Stimulated activated CD8-positive, alpha-beta memory T cell treated with anti-CD3 and anti-CD28 coated beads, Interleukin-7, amount 100 ng/mL, for 48 hours (primary cell): ENCODE results near the gene LYVE1.

Experiments
- DNase-seq, 2 donors: peaks; one replicate each; pipeline ENCODE4 v3.0.0-alpha.2; 2020; ENCODE audit warnings: low read depth in 1 of 2; ENCODE audit errors: extremely low read depth in 1 of 2

LYVE1 gene

DNA sequence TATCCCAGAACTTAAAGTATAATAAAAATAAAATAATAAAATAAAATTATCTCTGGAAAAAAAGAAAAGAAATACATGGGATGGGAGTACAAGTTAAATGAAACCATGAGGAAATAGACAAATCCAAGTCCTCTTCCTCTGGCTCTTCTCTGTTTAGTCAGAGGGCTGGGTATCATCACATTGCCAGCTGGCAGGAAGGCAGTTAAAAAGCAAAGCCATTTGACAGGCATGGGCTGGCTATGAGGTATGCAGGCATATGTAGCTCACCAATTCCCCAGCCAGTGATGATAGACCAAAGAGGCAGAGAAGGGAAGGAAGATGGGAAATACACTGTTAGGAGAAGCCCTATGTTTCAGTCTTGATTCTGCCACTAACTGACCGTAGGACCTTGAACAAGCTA lies 6.5 kb downstream of the LYVE1 start:
- no peak for DNase-seq

DNA sequence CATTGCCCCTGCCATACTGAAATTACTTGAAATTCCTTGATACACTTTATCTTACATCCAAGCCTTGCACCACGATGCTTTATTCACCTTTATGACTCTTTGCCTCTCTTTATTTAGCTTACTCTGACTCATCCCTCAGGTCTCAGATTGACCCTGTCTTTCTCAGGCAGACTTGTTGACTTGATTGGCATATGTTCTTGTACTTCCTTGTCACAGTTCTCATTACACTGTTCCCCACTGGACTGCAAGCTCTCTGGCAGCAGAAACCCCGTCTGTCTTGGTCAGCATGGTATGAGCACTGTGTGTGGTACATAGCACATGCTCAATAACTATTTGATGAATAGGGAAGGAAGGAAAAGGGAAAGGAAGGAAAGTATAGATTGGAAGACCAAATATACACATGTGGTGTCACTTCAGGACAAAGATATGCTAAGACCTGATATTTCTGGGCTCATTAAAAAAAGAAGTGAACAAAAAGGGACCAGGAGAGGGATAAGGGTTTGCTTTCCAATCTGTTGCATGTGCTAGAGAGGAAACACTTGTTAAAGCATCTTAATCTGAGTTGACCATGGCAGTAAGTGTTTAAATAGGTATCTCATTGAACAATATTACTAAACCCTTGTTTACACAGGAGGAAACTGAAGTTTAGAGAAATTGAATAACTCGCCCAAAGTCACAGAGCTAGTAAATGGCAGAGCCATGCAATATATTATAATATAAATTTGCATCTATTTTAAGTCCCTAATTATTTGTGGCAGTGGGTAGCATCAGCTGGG lies 7.2 kb downstream of the LYVE1 start:
- no peak for DNase-seq

DNA sequence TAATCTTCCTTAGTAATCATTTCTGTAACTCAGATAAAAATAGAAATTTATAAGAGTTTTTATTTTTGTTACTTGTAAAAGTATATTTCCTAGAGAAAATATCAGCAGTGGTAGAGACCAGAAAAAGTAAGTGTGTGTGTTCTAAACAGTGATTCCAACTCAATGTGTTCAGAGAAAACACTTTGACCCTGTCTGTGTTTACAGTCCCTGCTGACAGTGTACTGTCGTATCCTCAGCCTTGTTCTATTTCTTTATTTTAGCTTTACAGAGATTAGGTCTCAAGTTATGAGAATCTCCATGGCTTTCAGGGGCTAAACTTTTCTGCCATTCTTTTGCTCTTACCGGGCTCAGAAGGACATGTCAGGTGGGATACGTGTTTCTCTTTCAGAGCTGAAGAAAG lies 10.2 kb downstream of the LYVE1 start:
- DNase-seq = no peak

DNA sequence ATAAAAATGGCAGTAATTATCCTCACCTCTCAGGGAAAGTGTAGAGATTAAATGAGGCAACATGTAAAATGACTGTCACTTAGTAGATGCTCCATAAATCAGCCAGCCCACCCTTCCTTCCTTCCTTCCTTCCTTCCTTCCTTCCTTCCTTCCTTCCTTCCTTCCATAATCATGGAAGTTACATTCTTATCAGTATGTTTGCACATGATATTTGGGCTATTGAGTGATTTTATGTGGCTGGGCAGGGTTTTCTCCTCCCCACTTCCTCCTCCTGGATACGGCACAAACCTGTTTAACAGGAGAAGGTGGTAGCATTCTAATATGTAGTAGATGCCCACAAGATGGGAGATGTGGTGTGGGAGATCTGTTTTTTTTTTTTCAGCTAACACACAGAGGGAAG lies 11.9 kb downstream of the LYVE1 start:
- no peak for DNase-seq

DNA sequence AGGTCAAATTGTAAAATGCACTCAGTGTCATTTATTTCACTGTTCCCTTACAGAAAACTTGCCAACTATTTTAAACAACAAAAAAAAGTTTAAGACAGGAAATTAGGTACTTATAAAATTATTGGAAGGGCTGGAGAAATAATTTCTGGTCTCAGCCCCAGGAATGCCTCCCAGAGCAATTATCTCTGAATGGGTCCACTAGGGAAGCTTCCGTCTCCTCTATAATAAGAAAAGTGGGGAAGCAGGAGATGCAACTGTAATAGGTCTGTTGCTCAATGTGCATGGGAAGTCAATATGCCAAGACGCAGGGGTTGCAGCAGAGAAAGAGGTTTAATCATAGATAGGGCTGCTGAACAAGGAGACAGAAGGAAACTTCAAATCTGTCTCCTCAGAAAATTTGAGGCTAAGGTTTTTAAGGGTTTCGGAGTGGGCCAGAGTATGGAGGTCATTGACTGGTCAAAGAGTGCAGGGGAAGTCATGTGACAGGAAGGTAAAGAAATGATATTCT lies 16.6 kb downstream of the LYVE1 start:
- no peak for DNase-seq

DNA sequence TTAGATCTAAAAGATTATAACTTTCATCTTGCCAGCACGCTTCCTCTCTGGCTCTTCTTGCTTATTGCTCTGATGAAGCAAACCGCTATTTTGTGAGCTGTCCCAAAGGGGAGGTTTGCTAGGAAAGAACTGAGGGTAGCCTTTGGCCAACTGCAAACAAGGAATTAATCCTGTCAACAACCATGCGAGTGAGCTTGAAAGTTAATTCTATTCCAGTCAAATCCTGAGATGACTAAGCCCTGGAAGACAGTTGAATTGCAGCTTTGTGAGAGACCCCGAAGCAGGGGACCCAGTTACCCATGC lies 17.2 kb downstream of the LYVE1 start:
- DNase-seq = no peak

DNA sequence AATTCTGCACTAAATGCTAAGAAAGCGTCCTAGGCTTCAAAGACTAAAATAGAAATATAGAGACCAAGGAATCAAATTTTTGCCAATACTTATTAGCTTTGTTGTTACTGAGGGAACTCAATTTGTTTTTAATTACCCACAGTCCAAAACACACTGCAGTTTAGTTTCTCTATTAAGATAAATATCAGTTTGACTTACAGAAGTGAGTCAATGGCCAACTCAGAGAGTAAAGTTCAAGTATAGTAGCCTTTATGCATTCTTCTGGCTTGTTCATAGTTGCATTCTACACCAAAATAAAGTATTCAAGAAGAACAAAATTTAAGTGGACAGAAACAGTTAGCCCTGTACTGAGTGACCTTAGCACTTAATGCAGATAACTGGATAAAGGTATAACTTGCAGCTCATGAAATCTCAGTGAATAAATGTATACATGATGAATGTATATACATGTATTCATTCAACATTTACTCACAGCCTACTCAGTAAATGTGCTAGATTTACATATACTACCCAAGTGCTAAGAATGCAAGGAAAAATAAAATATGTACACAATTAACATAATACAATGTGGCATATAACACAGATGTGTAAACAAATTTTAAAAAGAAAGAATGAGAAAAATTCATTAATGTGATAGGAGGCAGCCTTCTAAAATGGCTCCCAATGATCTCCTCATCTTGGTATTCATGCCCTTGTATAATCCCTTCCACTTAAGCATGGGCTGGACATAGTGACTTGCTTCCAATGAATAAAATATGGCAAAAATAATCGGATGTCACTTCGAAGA lies 17.8 kb downstream of the LYVE1 start:
- no peak for DNase-seq

DNA sequence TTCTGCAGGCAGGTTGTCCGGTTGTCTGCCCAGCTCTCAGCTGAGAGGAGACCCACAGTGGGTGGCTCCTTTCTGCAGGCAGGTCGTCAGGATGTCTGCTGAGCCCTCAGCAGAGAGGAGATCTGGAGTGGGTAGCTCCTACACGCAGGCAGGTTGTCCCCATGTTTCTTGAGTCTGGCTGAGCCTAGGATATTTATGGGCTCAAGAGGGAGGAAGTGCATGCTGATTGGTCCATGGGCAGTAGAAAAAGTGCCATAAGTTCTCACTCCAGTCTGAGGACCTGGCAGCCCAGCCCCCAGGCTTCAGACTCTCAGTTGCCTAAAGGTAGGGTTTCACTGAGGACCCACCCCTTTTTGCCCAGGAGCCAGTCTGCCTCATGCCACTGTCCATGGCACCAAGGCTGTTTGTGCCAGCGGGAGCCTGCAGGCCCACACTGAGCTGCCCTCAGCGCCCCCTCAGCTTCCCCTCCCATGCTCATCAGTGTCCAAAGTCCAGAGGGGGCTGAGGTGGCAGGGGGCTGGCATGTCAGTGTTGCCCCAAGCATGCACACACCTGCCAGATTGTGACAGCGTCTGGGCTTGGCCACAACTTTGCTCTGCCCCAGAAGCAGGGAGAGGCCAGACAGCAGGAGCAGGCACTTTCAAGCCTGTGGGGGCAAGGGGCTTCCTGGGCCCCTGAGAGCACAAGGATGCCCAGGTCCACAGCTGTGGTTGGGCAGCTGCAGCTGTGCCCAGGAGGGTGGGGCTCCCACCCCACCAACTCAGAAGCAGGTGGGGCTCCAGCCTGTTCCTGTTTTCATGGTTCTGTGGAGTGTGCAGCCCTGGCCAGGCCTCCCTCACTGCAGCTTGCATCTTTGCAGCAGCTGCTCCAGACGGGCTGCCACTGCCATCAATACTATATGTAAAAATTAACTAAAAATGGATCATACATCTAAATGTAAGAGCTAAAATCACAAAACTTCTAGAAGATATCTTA lies 23.7 kb downstream of the LYVE1 start:
- no peak for DNase-seq

DNA sequence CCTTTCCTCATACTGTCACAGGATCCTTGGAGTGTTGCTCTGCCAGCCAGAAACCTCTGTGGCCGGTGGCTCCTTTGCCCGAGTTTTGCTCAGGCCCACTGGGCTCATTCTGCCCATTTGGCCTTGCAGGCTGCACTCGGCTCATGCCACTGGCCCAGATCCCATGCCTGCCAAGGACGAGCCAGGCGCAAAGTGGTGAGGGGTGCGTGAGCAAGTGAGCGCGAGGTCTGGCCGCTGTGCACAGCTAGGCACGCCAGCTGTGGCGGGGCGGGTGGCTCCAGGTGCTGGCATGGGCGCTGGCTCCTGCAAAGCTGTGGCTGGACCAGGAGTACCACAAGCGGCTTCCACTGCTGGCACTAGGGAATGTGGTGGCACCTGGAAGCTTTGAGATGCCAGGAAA lies 24.7 kb downstream of the LYVE1 start:
- DNase-seq = no peak

DNA sequence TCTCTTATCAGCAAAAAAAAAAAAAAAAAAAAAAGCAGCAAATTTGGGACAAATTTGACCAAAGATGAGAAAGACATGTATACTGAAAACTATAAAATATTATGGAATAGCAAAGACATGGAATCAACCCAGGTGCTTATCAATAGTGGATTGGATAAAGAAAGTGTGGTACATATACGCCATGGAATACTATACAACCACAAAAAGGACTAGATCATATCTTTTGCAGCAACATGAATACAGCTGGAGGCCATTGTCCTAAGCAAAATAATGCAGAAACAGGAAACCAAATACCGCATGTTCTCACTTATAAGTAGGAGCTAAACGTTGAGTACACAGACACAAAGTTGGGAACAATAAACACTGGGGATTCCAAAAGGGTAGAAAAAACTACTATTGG lies 25.7 kb downstream of the LYVE1 start:
- no peak for DNase-seq

DNA sequence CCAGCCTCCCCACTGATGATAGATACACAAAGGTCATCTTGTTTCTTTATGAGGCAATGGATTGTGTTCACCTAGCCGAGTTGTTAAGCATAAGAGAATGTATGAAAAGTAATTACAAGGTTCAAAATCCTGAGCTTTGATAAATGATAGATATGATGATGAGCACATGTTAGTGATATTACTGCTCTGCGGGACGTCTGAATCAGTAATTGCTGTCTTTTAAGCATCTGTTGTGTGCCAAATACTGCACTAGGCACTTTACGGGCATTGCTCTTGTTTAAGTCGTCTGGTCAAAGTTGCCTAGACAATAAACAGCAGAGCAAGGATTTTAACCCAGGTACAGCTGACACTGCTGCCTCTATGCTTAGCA lies 26.9 kb downstream of the LYVE1 start:
- DNase-seq = no peak

DNA sequence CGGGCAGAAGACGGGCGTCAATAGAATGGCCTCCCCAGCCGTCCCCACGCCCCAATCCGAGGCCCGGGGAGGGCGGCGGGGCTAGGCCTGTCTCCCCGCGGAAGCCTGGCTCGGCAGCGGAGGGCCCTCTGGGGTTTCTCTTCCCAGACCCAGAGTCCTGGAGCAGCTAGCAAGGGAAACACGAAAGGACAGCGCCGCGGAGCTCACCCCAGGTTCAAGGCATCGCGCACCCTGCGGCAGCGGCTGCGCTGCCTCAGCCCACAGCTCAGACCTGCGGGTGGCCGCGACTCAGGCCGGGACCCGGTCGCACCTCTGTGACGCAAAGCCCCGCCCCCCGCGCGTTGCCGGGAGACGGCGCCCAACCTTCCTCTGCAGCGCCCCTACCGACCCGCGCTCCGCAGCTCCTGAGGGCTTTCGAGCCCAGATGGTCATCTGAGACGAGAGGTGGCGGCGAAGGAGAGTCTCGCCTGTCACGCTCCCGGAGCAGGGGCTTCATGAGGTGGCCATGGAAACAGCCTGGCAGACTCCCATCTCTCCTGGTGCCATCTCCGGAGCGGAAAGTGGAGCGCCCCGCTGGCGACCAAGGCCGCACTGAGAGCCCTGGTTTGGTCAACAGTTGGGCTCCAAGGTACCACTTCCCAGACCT lies 27.4 kb downstream of the LYVE1 start, which contains the start of gene RNF141:
TSS of gene RNF141 (minus strand) at position 273 of the 646 bp plus-strand sequence. CDS start 7,029 bp downstream, outside the sequence.
- peak; percentile 92 to 96 for DNase-seq

DNA sequence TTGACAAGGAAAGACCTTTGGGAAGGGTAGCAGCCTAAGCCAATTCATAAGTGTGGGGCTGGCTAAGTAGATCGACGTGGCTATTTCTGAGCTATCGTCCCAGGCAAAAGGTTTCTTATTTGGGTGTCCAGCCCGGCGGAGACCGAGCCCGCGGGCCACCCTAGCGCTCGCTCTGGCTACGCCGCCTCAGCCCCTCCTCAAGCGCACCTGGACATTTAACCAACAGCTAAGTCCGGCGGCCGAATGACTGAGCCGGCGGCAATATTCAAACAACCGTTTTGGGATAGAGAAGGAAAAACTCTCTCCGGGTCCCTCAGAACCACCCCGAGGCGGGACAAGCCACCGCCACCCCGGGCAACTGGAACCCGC lies 27.9 kb downstream of the LYVE1 start:
- DNase-seq = no peak

DNA sequence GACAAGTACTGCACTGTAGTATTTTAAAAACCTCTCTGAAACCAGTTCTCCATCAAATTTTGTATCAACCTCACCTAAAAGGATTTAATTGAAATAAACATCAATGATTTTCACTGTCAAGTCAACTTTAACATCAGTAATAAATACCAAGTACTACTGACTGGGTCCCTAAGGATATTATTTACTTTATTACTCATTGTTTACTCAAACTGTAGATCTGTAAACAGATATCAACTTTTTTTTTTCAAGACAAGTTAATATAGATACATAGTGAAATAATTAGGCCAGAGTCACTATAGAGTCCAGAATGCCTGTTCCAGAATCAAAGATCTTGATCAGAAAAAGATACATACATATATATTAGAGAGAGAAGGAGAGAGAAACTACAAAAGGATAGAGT lies 29.1 kb downstream of the LYVE1 start:
- no peak for DNase-seq

DNA sequence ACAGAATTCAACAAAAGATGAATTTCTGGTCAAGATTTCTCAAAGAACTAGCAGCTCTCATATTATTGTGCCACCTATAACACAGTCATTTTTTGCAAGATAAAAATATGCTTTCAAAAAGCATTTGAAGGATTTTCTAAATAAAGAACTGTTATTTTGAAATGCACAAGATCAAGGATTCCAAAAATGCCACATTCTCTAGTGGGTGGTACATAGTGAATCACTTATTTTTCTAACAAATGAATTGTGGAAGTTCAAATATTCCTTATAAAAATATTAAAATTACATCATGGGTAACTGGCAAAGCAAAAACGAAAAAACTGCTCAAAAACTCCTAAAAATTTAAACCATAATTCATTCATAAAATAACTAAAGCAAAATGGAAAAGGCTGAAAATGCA lies 29.5 kb downstream of the LYVE1 start:
- DNase-seq = no peak

DNA sequence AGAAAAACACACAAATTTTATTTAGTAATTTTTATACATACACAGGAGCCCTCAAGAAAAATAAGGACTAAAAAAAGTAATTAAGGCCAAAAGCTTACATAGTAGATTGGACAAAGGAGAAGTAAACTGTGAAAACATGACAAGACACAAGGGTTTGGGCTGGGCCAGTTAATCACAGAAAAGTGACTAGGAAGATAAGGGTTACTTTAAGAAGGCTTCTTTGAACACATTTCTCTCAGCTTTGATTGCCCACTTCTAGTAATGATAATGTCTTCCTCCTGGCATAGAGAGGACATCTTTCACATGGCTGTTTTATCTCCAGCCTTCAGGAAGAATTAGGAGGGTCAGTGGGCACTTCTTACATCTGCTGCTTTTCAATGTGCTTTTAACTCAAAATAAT lies 30.9 kb downstream of the LYVE1 start:
- no peak for DNase-seq

DNA sequence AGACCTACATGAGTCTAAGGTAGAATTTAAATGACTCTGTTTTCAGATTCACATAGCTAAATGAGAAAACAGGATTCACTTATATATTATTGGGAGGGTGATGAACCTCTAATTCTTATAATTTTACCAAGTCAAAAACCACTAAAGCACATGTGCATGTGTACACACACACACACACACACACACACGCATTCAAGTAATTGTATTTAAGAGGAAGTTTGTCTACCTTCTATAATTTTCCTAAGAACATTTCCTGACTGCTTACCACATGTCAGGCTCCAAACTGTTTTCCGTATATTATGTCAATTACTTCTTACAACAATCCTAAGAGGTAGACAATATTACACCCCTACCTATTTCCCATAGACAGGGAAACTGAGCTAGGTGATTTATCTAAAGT lies 34.1 kb downstream of the LYVE1 start:
- DNase-seq = no peak

DNA sequence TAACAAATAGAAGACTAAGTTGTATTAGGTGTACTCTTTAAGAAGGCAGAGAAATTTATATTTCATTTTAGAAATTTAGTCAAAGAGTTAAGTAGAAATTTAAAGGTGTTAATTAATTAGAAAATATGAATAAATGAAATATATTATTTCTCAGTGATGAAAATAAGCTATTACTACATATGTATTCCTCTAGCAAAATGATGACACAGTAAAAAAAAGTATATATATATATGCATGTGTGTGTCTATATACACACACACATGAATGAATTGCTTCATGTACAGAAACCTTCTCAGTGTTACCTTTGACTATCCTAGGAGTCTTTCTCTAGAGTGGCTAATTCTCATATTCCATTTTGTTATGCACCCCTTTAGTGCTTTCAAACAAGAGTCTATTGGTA lies 35.1 kb downstream of the LYVE1 start:
- DNase-seq = no peak

DNA sequence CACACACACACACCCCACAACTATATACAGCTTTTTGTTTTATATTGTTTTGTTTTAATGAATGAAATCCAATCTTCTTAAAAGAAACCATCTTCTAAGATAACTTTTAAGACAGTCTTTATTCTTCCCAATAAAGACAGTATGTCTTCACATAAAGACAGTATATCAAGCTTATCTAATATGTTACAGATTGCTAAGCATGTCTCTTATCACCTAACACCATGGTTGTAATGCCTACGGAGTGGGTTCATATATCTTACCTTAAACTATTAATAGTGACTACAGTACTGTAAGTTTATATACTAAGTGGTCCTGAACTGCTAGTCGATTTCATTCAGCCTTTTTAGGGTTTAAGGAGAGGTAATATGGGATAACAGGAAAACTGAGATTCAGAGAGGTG lies 35.9 kb downstream of the LYVE1 start:
- no peak for DNase-seq

DNA sequence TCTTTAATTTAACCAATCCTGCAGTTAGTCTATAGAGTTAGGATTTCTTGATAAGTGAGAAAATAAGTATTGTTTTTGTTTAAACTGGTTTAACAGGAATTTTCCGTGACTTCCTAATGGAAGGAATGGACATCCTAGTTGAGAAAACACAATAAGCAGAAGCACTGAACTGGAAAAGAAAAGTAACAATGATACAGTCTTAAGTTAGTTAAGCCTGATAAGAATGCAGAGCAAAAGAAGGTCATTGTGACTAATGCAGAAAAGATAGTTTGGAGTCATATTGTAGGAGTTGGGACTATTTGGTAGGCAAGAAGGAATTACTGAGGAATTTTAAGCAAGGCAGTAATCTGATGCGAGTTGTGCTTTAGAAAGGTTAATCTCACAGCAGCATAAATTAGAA lies 39.2 kb downstream of the LYVE1 start:
- no peak for DNase-seq

DNA sequence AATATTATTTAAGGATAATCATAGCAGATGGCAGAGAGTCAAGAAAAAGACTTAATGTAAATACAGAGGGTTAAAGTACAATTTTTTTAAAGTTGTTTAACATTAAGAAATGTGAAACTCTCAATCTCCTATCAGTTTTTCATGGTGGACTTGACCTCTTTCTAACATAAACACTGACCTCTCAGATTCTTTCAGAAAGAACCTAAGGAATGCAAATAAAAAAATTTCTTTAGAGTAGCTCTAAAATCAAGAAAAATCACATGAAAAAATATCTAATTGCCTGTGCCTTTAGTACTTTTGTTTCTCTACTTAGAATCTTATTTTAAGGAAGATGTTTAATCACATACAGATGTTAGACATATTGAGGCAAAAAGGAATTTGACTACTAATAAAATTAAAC lies 40.3 kb downstream of the LYVE1 start:
- DNase-seq = no peak
